Stimulated activated CD8-positive, alpha-beta memory T cell treated with anti-CD3 and anti-CD28 coated beads, Interleukin-7, amount 100 ng/mL, for 48 hours (primary cell): Measurements from ENCODE around the gene CCNE1.
"Not testable (repeated sequence)": the region's sequence is repeated elsewhere in the genome, so short reads cannot be mapped to it uniquely, and the experiment has no call there.

ENCODE experiments used
- DNase-seq, 2 donors: peaks; one replicate each; pipeline ENCODE4 v3.0.0-alpha.2; 2020; ENCODE audit warnings: low read depth in 1 of 2; ENCODE audit errors: extremely low read depth in 1 of 2

The CCNE1 gene

DNA sequence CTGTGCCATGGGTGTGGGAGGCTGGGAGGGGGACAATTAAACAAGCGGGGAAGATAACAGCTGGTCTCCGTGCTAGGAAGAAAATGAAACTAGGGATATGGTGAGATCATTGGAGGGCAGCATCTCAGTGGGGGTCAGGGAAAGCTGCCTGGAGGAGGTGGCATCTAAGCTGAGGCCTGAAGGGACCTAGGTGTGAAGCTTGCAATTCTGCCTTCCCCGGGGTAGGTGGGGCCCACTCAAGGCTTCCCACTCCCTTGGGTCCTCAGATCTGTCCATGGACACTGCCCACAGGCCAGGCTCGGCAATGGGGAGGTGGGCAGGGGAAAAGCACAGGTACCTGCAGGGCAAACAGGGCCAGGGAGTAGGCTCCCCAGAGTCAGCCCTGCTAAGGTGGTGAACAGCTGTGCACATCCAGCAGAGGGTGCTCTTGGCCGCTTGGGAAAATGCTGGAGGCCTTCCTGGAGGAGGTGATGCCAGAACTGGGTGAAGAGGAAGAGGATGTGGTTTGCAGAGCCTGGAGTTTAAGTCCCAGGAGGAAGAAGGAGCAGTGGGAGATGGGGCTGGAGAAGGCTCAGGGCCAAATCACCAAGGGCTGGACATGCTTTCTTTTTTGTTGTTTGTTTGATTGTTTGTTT, 25.7 kb upstream of the CCNE1 start:
- no peak for DNase-seq

- no peak for DNase-seq
These were observed 24.5 kb upstream of the CCNE1 start for GRCh38 chr19:29787281-29787680.

DNA sequence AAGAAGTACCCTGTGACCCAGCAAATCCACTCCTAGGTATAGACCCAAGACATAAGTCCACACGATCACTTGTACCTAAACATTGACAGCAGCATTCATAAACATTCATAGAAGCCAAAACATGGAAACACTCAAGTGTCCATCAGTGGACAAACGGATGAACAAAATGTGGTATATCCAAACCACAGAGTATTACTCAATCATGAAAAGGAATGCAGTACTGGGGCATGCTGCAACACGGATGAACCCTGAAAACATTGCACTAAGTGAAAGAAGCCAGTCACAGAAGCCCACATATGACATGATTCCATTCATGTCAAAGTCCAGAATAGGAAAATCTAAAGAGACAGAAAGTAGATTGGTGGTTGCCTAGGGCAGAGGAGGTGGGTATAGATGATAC, 22.8 kb upstream of the CCNE1 start:
- DNase-seq = no peak

- no peak for DNase-seq
These were observed 18.6 kb upstream of the CCNE1 start for GRCh38 chr19:29793116-29793727.

- not testable (repeated sequence) for DNase-seq
These were observed 17.3 kb upstream of the CCNE1 start for GRCh38 chr19:29794490-29794889.

GRCh38 chr19:29795461-29796172, 16.2 kb upstream of the CCNE1 start:
- no peak for DNase-seq

DNA sequence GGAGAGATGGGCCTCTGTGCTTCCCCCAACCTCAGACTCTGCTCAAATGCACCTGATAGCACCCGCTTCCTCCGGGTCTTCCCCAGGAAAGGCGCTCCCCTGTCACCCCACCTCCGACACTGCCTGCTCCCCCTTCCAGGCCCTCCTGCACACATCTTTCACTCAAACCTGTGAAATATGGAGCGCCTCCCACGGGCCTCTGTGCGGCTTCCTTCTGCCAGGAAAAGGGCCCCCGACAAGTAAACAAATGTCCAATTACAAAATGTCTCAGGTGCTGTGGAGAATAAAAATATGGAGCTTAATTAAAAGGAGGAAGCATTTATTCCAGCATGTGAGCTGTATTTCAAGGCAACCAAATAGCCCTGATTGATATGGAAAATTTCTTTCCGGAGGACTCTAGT, 15.6 kb upstream of the CCNE1 start:
- no peak for DNase-seq

DNA sequence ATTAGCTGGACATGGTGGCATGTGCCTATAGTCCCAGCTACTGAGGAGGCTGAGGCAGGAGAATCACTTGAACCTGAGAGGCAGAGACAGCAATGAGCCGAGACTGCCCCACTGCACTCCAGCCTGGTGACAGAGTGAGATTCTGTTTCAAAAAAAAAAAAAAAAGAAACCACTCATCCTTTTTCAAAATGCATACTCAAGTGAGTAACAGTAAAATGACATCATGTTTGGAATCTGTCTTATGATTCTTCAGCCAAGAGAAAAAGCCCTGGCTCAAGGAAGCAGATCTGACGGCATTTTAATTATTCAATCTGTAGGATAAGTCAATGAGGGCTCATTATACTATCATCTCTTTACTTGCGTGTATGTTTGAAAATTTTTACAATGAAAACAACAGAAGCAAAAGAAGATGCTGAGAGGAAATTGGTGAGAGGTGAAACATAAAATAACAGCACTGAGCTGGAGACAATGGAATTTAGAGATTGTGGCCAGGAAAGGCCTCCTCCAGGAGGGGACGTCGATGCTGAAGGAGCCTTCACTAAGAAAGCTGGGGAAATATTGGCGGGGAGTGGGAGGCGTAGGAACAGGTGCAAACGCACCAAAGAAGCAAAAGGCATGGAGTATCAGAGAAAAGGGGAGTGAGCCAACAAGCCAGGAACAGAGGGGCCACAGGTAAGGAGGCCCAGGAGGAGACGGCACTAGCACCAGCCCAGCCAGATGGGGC, 12.9 kb upstream of the CCNE1 start:
- DNase-seq = no peak

GRCh38 chr19:29800100-29800825, 11.5 kb upstream of the CCNE1 start:
- DNase-seq = no peak

- not testable (repeated sequence) for DNase-seq
These were observed 7.8 kb upstream of the CCNE1 start for GRCh38 chr19:29803951-29804350.

GRCh38 chr19:29804493-29804892, 7.3 kb upstream of the CCNE1 start:
- DNase-seq = peak in 1 of 2 donors; percentile 14

DNA sequence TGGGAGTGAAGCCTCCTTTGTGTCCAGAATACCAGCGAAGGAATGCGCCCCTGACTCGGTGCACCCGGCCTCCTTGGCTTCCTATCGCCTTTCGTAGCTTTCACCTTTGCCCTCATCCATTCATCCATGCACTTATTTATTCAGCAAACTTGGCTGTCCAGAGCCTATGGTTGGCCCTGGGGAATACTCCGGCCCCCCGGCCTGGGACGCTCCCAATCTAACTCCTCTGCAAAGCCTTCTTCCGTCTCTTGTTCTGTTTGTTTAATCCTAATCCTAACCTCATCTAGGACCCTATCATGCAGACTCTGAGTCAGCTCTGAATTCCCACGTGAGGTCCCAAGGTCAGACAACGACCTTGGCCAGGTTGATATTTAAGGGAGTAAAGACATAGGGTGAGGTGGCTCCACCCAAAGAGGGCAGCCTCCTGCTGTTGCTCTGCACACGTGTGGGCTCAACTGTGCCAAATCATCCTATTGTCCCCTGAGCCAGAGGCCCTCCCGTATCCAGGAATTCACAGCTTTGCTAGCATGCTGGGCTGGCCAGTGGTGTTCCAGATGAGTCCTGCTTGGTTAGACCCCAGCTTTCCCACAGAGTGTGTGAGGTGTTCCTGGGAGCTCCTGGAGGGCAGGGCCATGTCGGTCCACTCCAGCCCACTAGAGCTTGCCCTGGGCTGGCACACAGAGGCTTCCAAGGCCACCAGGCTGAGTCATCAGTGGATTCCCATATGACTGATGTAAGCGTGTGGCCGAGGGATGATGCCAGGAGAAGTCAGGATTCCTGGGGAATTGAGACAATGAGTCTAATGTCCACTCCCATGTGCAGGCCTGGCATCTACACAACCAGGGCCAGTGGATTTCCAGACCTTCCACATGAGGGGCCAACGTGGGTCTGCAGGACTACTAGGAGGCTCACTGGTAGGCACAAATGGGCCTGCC, 6.5 kb upstream of the CCNE1 start:
- DNase-seq = no peak

- no peak for DNase-seq
These were observed 5.5 kb upstream of the CCNE1 start for GRCh38 chr19:29806098-29806866.

DNA sequence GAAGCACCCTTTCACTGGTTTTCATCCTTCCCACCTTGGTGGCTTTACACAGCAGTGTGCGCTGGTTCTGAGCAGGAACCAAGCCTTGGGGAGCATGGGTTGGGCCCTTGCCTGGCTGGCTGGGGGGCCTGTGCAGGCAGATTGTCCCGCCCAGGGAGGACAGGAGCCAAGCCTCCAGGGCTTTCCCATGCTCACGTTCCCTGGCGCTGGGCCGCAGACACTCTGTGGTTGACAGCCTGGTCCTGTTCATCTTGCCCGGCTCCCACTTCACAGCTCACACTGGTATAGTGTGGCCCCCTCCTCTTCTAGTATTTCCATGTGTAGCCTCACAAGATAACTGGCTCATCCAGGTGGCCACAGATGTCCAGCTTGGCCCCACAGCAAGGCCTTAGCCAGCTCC, 4.6 kb upstream of the CCNE1 start:
- DNase-seq = no peak

GRCh38 chr19:29807870-29808405, 3.9 kb upstream of the CCNE1 start:
- DNase-seq = no peak

DNA sequence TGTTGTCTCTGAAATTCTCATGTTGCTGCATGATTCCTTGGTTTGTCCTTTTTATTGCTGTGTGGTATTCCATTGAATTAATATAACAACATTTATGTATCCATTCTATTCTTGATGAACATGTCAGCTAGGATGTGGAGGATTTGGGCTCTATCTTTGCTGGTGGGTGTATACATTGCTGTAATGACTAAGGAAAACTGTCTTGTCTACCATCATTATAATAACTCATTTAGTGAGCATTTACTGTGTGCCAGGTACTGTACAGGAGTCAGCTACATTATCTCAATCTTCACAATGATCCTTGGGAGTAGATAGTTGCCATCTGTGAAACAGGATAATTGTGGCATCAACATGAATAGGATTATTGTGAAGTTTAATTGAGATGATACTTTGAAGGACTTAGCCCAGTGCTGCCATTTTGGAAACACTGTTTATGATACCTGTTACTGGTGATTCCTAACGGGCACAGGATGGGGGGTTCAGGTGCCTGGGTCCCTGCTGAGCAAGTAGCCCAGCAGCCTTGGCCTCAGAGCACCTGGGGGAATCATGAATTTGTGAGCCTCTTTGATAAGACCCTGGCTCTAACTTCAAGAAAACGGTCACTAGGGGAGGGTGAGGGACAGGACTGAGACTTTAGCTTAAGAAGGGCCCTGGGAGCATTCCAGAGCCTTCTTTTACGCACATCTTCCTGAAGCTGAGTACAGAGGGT, 1.8 kb upstream of the CCNE1 start:
- no peak for DNase-seq

GRCh38 chr19:29810504-29810871, 1.3 kb upstream of the CCNE1 start:
- DNase-seq = no peak
